HepG2 (cell line): ENCODE results near the gene RHBDF2. TPM values are rescaled to one million over a fixed set of nuclear protein-coding genes. Genes with fewer than 3 reads are reported as not detected.
A peak's percentile ranks its signal among the peaks of the same experiment; 100 is the strongest.

ENCODE experiments used
- ARNTL ChIP-seq: sonication (generic); formaldehyde crosslinking; IDR thresholded peaks from 2 replicates; pipeline ENCODE4 v1.4.0; 2020; ENCODE audit warnings: mild to moderate bottlenecking, missing genetic modification reagents
- DNMT3B ChIP-seq: conservative IDR thresholded peaks from 2 replicates; pipeline ENCODE4 v1.6.1; 2016; ENCODE audit warnings: missing biosample characterization, control low read depth
- JUND ChIP-seq: sonication (generic); formaldehyde crosslinking; IDR thresholded peaks from 2 replicates; pipeline ENCODE4 v1.8.0; 2022; ENCODE audit warnings: mild to moderate bottlenecking, missing genetic modification reagents
- KDM5A ChIP-seq: fragments of 200-600 bp; sonication (generic); IDR thresholded peaks from 2 replicates; pipeline ENCODE4 v1.7.0; 2018; ENCODE audit warnings: antibody characterized with exemption, mild to moderate bottlenecking, low read length, borderline replicate concordance
- MIER2 ChIP-seq: IDR thresholded peaks from 2 replicates; pipeline ENCODE4 v1.6.1; 2016; ENCODE audit warnings: missing biosample characterization, missing genetic modification reagents
- MLX ChIP-seq: IDR thresholded peaks from 2 replicates; pipeline ENCODE4 v1.6.1; 2016
- NR3C1 ChIP-seq: sonication (generic); formaldehyde crosslinking; IDR thresholded peaks from 2 replicates; pipeline ENCODE4 v1.4.0; 2020; ENCODE audit warnings: missing genetic modification reagents
- NRL ChIP-seq: sonication (generic); formaldehyde crosslinking; IDR thresholded peaks from 2 replicates; pipeline ENCODE4 v1.5.0; 2020; ENCODE audit warnings: missing genetic modification reagents, mild to moderate bottlenecking, moderate library complexity, borderline replicate concordance
- SMC3 ChIP-seq: IDR thresholded peaks from 2 replicates; pipeline ENCODE4 v1.6.1; 2011; ENCODE audit warnings: low read length, improper control_type of control experiment
- SNAPC4 ChIP-seq: sonication (generic); formaldehyde crosslinking; IDR thresholded peaks from 2 replicates; pipeline ENCODE4 v1.4.0; 2020; ENCODE audit warnings: mild to moderate bottlenecking, missing genetic modification reagents
- SPEN ChIP-seq: sonication (generic); formaldehyde crosslinking; IDR thresholded peaks from 2 replicates; pipeline ENCODE4 v1.5.1; 2020; ENCODE audit warnings: low read depth, mild to moderate bottlenecking, missing genetic modification reagents
- TEF ChIP-seq: sonication (generic); formaldehyde crosslinking; IDR thresholded peaks from 2 replicates; pipeline ENCODE4 v1.5.0; 2020; ENCODE audit warnings: missing genetic modification reagents
- ZFP36L2 ChIP-seq: sonication (generic); formaldehyde crosslinking; IDR thresholded peaks from 2 replicates; pipeline ENCODE4 v1.4.0; 2020; ENCODE audit warnings: missing genetic modification reagents
- ZNF546 ChIP-seq: sonication (generic); formaldehyde crosslinking; conservative IDR thresholded peaks from 2 replicates; pipeline ENCODE4 v1.8.1; 2023; ENCODE audit warnings: mild to moderate bottlenecking, missing genetic modification reagents
- ZNF660 ChIP-seq: sonication (generic); formaldehyde crosslinking; IDR thresholded peaks from 2 replicates; pipeline ENCODE4 v1.5.1; 2020; ENCODE audit warnings: mild to moderate bottlenecking, low read depth, missing genetic modification reagents, borderline replicate concordance
- ZNF839 ChIP-seq: sonication (generic); formaldehyde crosslinking; IDR thresholded peaks from 2 replicates; pipeline ENCODE4 v1.4.0; 2020; ENCODE audit warnings: missing genetic modification reagents, mild to moderate bottlenecking, borderline replicate concordance
- ZSCAN31 ChIP-seq: sonication (generic); formaldehyde crosslinking; IDR thresholded peaks from 2 replicates; pipeline ENCODE4 v1.5.0; 2020; ENCODE audit warnings: low read depth, mild to moderate bottlenecking, missing genetic modification reagents
- polyA plus RNA-seq, 8 experiments: library from polyadenylated mRNA; depleted of rRNA in 3 of 8; stranded (reverse) in 7 of 8; unstranded in 1 of 8; fragments of >200 nt; fragmentation: Illumina TruSeq in 4 of 8; extraction: Trizol in 4 of 8; gene quantifications; 2 replicates each; pipeline versions ENCODE4 v1.2.1 to v1.2.3, GENCODE V29; 2011 to 2016; ENCODE audit warnings: low read depth in 4 of 8, missing spikeins in 1 of 8, mixed read lengths in 1 of 8; ENCODE audit not compliant: insufficient read depth in 1 of 8
- total RNA-seq, 5 experiments: library from RNA; depleted of rRNA; stranded (reverse); fragments of >200 nt; fragmentation: Illumina TruSeq; extraction: Trizol; gene quantifications; 2 replicates each; pipeline ENCODE4 v1.2.3, GENCODE V29; 2016; ENCODE audit warnings: low read depth in 1 of 5
- TF ChIP-seq, protein P1 (sequence below): sonication (generic); formaldehyde crosslinking; IDR thresholded peaks from 2 replicates; pipeline ENCODE4 v1.5.1; 2020; ENCODE audit warnings: mild to moderate bottlenecking, missing genetic modification reagents, moderate library complexity

RHBDF2 gene
- total and polyA plus RNA-seq, 2 of the 13 experiments (the other 11 are each of a cell fraction or from before 2014, with no cell fraction given) = 7.8 to 24.2 TPM

GRCh38 chr17:76524598-76525512 is 23.6 kb upstream of the RHBDF2 start (continued):
- TF ChIP-seq ZNF546 (CRISPR knock-in tag) = no peak
- peak; percentile 45; the same call in 1 of the 2 replicates for TF ChIP-seq SNAPC4
- TF ChIP-seq NR3C1 (CRISPR knock-in tag) = no peak
- TF ChIP-seq NRL = peak; percentile 82
- no peak for TF ChIP-seq KDM5A
- TF ChIP-seq SMC3 = no peak
- 0 out of 2 replicates have a peak, but pooled peaks have one; percentile 51 for TF ChIP-seq JUND (CRISPR knock-in tag)
- TF ChIP-seq DNMT3B (CRISPR knock-in tag) = peak; percentile 79; the same call in 1 of the 2 replicates
- TF ChIP-seq ZSCAN31 (CRISPR knock-in tag) = peak; percentile 66; the same call in 1 of the 2 replicates
- peak; percentile 85; the same call in 1 of the 2 replicates for TF ChIP-seq ZNF839 (CRISPR knock-in tag)
- no peak for TF ChIP-seq SPEN
- no peak; the same call in 1 of the 2 replicates for TF ChIP-seq TEF (CRISPR knock-in tag)
- no peak for TF ChIP-seq MIER2 (CRISPR knock-in tag)
- TF ChIP-seq ZFP36L2 (CRISPR knock-in tag) = no peak
- TF ChIP-seq, protein P1, sequence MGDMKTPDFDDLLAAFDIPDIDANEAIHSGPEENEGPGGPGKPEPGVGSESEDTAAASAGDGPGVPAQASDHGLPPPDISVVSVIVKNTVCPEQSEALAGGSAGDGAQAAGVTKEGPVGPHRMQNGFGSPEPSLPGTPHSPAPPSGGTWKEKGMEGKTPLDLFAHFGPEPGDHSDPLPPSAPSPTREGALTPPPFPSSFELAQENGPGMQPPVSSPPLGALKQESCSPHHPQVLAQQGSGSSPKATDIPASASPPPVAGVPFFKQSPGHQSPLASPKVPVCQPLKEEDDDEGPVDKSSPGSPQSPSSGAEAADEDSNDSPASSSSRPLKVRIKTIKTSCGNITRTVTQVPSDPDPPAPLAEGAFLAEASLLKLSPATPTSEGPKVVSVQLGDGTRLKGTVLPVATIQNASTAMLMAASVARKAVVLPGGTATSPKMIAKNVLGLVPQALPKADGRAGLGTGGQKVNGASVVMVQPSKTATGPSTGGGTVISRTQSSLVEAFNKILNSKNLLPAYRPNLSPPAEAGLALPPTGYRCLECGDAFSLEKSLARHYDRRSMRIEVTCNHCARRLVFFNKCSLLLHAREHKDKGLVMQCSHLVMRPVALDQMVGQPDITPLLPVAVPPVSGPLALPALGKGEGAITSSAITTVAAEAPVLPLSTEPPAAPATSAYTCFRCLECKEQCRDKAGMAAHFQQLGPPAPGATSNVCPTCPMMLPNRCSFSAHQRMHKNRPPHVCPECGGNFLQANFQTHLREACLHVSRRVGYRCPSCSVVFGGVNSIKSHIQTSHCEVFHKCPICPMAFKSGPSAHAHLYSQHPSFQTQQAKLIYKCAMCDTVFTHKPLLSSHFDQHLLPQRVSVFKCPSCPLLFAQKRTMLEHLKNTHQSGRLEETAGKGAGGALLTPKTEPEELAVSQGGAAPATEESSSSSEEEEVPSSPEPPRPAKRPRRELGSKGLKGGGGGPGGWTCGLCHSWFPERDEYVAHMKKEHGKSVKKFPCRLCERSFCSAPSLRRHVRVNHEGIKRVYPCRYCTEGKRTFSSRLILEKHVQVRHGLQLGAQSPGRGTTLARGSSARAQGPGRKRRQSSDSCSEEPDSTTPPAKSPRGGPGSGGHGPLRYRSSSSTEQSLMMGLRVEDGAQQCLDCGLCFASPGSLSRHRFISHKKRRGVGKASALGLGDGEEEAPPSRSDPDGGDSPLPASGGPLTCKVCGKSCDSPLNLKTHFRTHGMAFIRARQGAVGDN (CRISPR knock-in tag) = peak; percentile 90
- TF ChIP-seq ARNTL (CRISPR knock-in tag) = peak; percentile 75
- peak; percentile 22; the same call in 1 of the 2 replicates for TF ChIP-seq MLX (CRISPR knock-in tag)
- no peak for TF ChIP-seq ZNF660 (CRISPR knock-in tag)
